Spleen (tissue), 13 donors: ENCODE measurements around the gene SRSF8. TPM values are rescaled to one million over a fixed set of nuclear protein-coding genes. Genes with fewer than 3 reads are reported as not detected.
"Not testable (repeated sequence)": the region's sequence is repeated elsewhere in the genome, so short reads cannot be mapped to it uniquely, and the experiment has no call there.

Experiments used
- DNase-seq: peaks from one replicate; pipeline ENCODE4 v3.0.0-alpha.2; 2020
- H3K27ac ChIP-seq, 8 donors: fragments of 200-600 bp; sonication (generic) in 7 of 8; 1 replicate in 4 of 8; 2 replicates in 4 of 8; pipeline versions ENCODE4 v1.5.0 to v1.8.0; 2016 to 2021; ENCODE audit warnings: inconsistent platforms in 4 of 8, mild to moderate bottlenecking in 4 of 8, moderate library complexity in 1 of 8
- H3K27me3 ChIP-seq, 7 donors: fragments of 200-600 bp; sonication (generic) in 6 of 7; replicated peaks in 1 of 7; 1 replicate in 4 of 7; 2 replicates in 3 of 7; pipeline versions ENCODE4 v1.5.0 to v1.8.0; 2016 to 2021; ENCODE audit warnings: inconsistent platforms in 3 of 7, mild to moderate bottlenecking in 1 of 7
- H3K36me3 ChIP-seq, 6 donors: fragments of 200-600 bp; sonication (generic) in 5 of 6; 1 replicate in 4 of 6; 2 replicates in 2 of 6; pipeline versions ENCODE4 v1.5.0 to v1.8.0; 2016 to 2021; ENCODE audit warnings: inconsistent platforms in 2 of 6
- H3K4me1 ChIP-seq, 6 donors: fragments of 200-600 bp; sonication (generic) in 5 of 6; 1 replicate in 3 of 6; 2 replicates in 3 of 6; pipeline versions ENCODE4 v1.5.0 to v1.8.0; 2016 to 2021; ENCODE audit warnings: inconsistent platforms in 3 of 6
- H3K4me3 ChIP-seq, 8 donors: fragments of 200-600 bp; sonication (generic) in 7 of 8; 1 replicate in 4 of 8; 2 replicates in 4 of 8; pipeline versions ENCODE4 v1.5.0 to v1.8.0; 2016 to 2021; ENCODE audit warnings: inconsistent platforms in 4 of 8, mild to moderate bottlenecking in 4 of 8, moderate library complexity in 2 of 8
- H3K9me3 ChIP-seq, 8 donors: fragments of 200-600 bp; sonication (generic) in 7 of 8; 1 replicate in 4 of 8; 2 replicates in 4 of 8; pipeline versions ENCODE4 v1.5.0 to v1.8.0; 2016 to 2021; ENCODE audit warnings: inconsistent platforms in 4 of 8
- CTCF ChIP-seq, 11 experiments: fragments of 200-600 bp in 7 of 11; fragments of 450-650 bp in 4 of 11; sonication (generic) in 4 of 11; IDR thresholded peaks in 8 of 11; conservative IDR thresholded peaks in 3 of 11; 1 replicate in 7 of 11; 2 replicates in 4 of 11; pipeline versions ENCODE4 v1.4.0 to v1.8.0; 2016 to 2021; ENCODE audit warnings: antibody characterized with exemption in 11 of 11, inconsistent platforms in 4 of 11, mild to moderate bottlenecking in 1 of 11
- POLR2A ChIP-seq, 3 donors: fragments of 450-650 bp; IDR thresholded peaks; one replicate each; pipeline ENCODE4 v1.5.1; 2017; ENCODE audit warnings: antibody characterized with exemption in 3 of 3, mild to moderate bottlenecking in 1 of 3
- POLR2AphosphoS5 ChIP-seq, 3 donors: sonication (generic); formaldehyde crosslinking; IDR thresholded peaks; one replicate each; pipeline ENCODE4 v1.5.1; 2017; ENCODE audit warnings: antibody characterized with exemption in 3 of 3
- WGBS, 5 donors: extraction: QIAGEN DNeasy Blood & Tissue Kit in 3 of 5; methylation state at CpG; one replicate each; pipeline versions ENCODE4 v1.1.5 to v1.1.7; 2013 to 2018; 5-methylcytosine and 5-hydroxymethylcytosine counted together
- intact Hi-C: fragments of 100-400 bp; cut with DNase I; formaldehyde crosslinking; loops from one replicate; pipeline ENCODE4 v1.15.0; 2023; ENCODE audit warnings: low total_unique reads
- long read RNA-seq, 2 donors: transcript quantifications; one replicate each; lab custom pipeline, GENCODE V29; 2026
- polyA plus RNA-seq, 3 donors: library from polyadenylated mRNA; stranded (reverse); fragments of 200-250 nt; gene quantifications; one replicate each; pipeline ENCODE4 v1.2.1, GENCODE V29; 2013
- total RNA-seq, 7 donors: library from RNA; depleted of rRNA in 3 of 7; stranded (reverse); fragments of >200 nt in 3 of 7; fragmentation: NEBNext Ultra II Directional in 4 of 7; extraction: Animal tissue kit (Norgen Biotek cat#: 25700) in 4 of 7; gene quantifications; one replicate each; pipeline versions ENCODE4 v1.1.0 to v1.2.1, GENCODE V29; 2016 to 2021
- donor health status: healthy with polysubstance abuse.
- donor health status: DM: no; HTN: no; CAD: no; lungs with moderate emphysema.
- donor health status: DM: no; HTN: no; CAD: no.
- donor health status: Bipolar disorder and iron deficiency.
- donor health status: healthy.
- donor health status: DM: no; HTN: no; CAD: no.
- donor health status: DM: yes; HTN: yes; CAD: no.

SRSF8 gene
- 10 to 100 TPM; 38.1 to 63.9 (median 55.7) TPM for total RNA-seq
- polyA plus RNA-seq, result 10 to 100 TPM; 59.6 to 63.3 (median 62.6) TPM
- long read RNA-seq, donor 1, full-length matches to known transcripts, result 90 of 90 reads
- long read RNA-seq, donor 1, partial matches to known transcripts, result 0 of 90 reads
- long read RNA-seq, donor 1, other reads (novel, unspliced or antisense), result 0 of 90 reads
- long read RNA-seq, donor 2, full-length matches to known transcripts, result 97 of 97 reads
- long read RNA-seq, donor 2, partial matches to known transcripts, result 0 of 97 reads
- long read RNA-seq, donor 2, other reads (novel, unspliced or antisense), result 0 of 97 reads

GRCh38 chr11:95066716-95067038 is at the start of gene SRSF8:
Gene SRSF8, plus strand, starts transcription at chr11:95066919. Its CDS starts 308 bp downstream, at chr11:95067227.
- Histone ChIP-seq H3K27me3 (no peaks in the 10 kb centered on the region), H3K9me3 (no peaks in the 10 kb centered on the region), H3K4me1 (peaks cover 14 to 48% (median 35%) of the 10 kb centered on the region in 6 donors), H3K27ac (peak within 1 kb of the TSS; percentile 97 to 99 (median 98)), H3K4me3 (peak within 1 kb of the TSS; percentile 63 to 84 (median 70)), H3K36me3 (peaks cover 0 to 5% (median 0%) of the 10 kb centered on the region in 6 donors)
- TF ChIP-seq POLR2AphosphoS5 (IDR thresholded peaks at IDR 0.05) (no peak), POLR2A (IDR thresholded peaks at IDR 0.05) (no peak), CTCF (IDR thresholded peaks at IDR 0.05 in 8 of 11, conservative IDR thresholded peaks at IDR 0.05 in 3 of 11) (no peak)
- DNase-seq, result no peak
- 0 to 1% (median 0%) methylated on average over 4 of the region's 4 CpGs for WGBS, 5 donors
- intact Hi-C loops, result loop anchor here (10.0 kb wide), 1 partner anchor 92 kb away; the partner anchor contains the start of genes CWC15 and KDM4D

GRCh38 chr11:95021468-95021867 is 45.3 kb upstream of the SRSF8 start:
- H3K27ac ChIP-seq, H3K4me3 ChIP-seq, H3K9me3 ChIP-seq, H3K4me1 ChIP-seq, H3K36me3 ChIP-seq, DNase-seq, intact Hi-C loops, H3K27me3 ChIP-seq: not testable (repeated sequence)
- 81 to 92% (median 86%) methylated on average over 5 of the region's 5 CpGs for WGBS, 5 donors

GRCh38 chr11:95024958-95025357 is 41.8 kb upstream of the SRSF8 start, which contains the start of gene KDM4E:
Gene KDM4E, plus strand, starts transcription at chr11:95025258. Its CDS starts 300 bp downstream, at chr11:95025558.
- intact Hi-C loops, result no loop called here
- Histone ChIP-seq H3K9me3 (no peaks in the 10 kb centered on the region), H3K4me1 (no peaks in the 10 kb centered on the region), H3K4me3 (no peak within 1 kb of the TSS), H3K27ac (no peak within 1 kb of the TSS), H3K36me3 (no peaks in the 10 kb centered on the region), H3K27me3 (no peaks in the 10 kb centered on the region)
- TF ChIP-seq CTCF (IDR thresholded peaks at IDR 0.05 in 8 of 11, conservative IDR thresholded peaks at IDR 0.05 in 3 of 11), result no peak
- WGBS, 5 donors, result 90 to 97% (median 94%) methylated on average over 1 of the region's 1 CpG
- no peak for DNase-seq

- H3K36me3 ChIP-seq, H3K9me3 ChIP-seq, H3K4me1 ChIP-seq, DNase-seq, intact Hi-C loops, H3K4me3 ChIP-seq, H3K27me3 ChIP-seq, H3K27ac ChIP-seq: not testable (repeated sequence)
- 87 to 94% (median 90%) methylated on average over 6 to 9 of the region's 9 CpGs for WGBS, 5 donors
These were observed 41.1 kb upstream of the SRSF8 start for GRCh38 chr11:95025594-95025993.

- Histone ChIP-seq H3K27ac (no peak overlapping the region), H3K27me3 (no peaks in the 10 kb centered on the region), H3K4me1 (no peaks in the 10 kb centered on the region), H3K36me3 (no peaks in the 10 kb centered on the region), H3K4me3 (no peak overlapping the region), H3K9me3 (no peaks in the 10 kb centered on the region)
- intact Hi-C loops, result no loop called here
- no peak for DNase-seq
- TF ChIP-seq POLR2A (IDR thresholded peaks at IDR 0.05), result no peak
- TF ChIP-seq POLR2AphosphoS5 (IDR thresholded peaks at IDR 0.05), result no peak
- TF ChIP-seq CTCF (IDR thresholded peaks at IDR 0.05 in 8 of 11, conservative IDR thresholded peaks at IDR 0.05 in 3 of 11), result no peak
- WGBS, 5 donors, result 78 to 95% (median 87%) methylated on average over 3 of the region's 3 CpGs
These were observed 38.4 kb upstream of the SRSF8 start for GRCh38 chr11:95028357-95028756.
